ENCODE data around the gene CUTA. TPM values are rescaled to one million over a fixed set of nuclear protein-coding genes. Genes with fewer than 3 reads are reported as not detected.

The CUTA gene
- total and polyA plus RNA-seq, 2 of the 13 experiments (the other 11 are each of a cell fraction or from before 2014, with no cell fraction given) = 170 to 180 TPM

GRCh38 chr6:33425668-33426577 lies 8.0 kb upstream of the CUTA start (continued):
- TF ChIP-seq KMT2B (CRISPR knock-in tag; IDR thresholded peaks at IDR 0.05) = peak; percentile 51; the same call in 1 of the 2 replicates
- peak; percentile 66; the same call in 1 of the 2 replicates for TF ChIP-seq RARA (CRISPR knock-in tag; IDR thresholded peaks at IDR 0.05)
- no peak for TF ChIP-seq IRX3 (CRISPR knock-in tag; IDR thresholded peaks at IDR 0.05; ENCODE audit: borderline replicate concordance, low read depth)
- TF ChIP-seq, protein P1, sequence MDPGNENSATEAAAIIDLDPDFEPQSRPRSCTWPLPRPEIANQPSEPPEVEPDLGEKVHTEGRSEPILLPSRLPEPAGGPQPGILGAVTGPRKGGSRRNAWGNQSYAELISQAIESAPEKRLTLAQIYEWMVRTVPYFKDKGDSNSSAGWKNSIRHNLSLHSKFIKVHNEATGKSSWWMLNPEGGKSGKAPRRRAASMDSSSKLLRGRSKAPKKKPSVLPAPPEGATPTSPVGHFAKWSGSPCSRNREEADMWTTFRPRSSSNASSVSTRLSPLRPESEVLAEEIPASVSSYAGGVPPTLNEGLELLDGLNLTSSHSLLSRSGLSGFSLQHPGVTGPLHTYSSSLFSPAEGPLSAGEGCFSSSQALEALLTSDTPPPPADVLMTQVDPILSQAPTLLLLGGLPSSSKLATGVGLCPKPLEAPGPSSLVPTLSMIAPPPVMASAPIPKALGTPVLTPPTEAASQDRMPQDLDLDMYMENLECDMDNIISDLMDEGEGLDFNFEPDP (CRISPR knock-in tag; conservative IDR thresholded peaks at IDR 0.05) = no peak
- no peak for TF ChIP-seq SP1 (IDR thresholded peaks at IDR 0.05)
- peak; percentile 89 for TF ChIP-seq SP1 (CRISPR knock-in tag; IDR thresholded peaks at IDR 0.05)
- no peak for TF ChIP-seq NR3C1 (CRISPR knock-in tag; IDR thresholded peaks at IDR 0.05)
- no peak for TF ChIP-seq GRHL1 (CRISPR knock-in tag; conservative IDR thresholded peaks at IDR 0.05)
- TF ChIP-seq ZNF446 (CRISPR knock-in tag; IDR thresholded peaks at IDR 0.05) = no peak
- peak; percentile 21; the same call in 1 of the 2 replicates for TF ChIP-seq ZNF331 (CRISPR knock-in tag; IDR thresholded peaks at IDR 0.05)
- TF ChIP-seq ETV5 (CRISPR knock-in tag; IDR thresholded peaks at IDR 0.05; ENCODE audit: borderline replicate concordance) = peak; percentile 42; the same call in 1 of the 2 replicates
- no peak for TF ChIP-seq ATAD3A (CRISPR knock-in tag; IDR thresholded peaks at IDR 0.05)
- TF ChIP-seq HIVEP1 (CRISPR knock-in tag; IDR thresholded peaks at IDR 0.05) = no peak
- TF ChIP-seq, protein P2, sequence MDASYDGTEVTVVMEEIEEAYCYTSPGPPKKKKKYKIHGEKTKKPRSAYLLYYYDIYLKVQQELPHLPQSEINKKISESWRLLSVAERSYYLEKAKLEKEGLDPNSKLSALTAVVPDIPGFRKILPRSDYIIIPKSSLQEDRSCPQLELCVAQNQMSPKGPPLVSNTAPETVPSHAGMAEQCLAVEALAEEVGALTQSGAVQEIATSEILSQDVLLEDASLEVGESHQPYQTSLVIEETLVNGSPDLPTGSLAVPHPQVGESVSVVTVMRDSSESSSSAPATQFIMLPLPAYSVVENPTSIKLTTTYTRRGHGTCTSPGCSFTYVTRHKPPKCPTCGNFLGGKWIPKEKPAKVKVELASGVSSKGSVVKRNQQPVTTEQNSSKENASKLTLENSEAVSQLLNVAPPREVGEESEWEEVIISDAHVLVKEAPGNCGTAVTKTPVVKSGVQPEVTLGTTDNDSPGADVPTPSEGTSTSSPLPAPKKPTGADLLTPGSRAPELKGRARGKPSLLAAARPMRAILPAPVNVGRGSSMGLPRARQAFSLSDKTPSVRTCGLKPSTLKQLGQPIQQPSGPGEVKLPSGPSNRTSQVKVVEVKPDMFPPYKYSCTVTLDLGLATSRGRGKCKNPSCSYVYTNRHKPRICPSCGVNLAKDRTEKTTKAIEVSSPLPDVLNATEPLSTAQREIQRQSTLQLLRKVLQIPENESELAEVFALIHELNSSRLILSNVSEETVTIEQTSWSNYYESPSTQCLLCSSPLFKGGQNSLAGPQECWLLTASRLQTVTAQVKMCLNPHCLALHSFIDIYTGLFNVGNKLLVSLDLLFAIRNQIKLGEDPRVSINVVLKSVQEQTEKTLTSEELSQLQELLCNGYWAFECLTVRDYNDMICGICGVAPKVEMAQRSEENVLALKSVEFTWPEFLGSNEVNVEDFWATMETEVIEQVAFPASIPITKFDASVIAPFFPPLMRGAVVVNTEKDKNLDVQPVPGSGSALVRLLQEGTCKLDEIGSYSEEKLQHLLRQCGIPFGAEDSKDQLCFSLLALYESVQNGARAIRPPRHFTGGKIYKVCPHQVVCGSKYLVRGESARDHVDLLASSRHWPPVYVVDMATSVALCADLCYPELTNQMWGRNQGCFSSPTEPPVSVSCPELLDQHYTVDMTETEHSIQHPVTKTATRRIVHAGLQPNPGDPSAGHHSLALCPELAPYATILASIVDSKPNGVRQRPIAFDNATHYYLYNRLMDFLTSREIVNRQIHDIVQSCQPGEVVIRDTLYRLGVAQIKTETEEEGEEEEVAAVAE (CRISPR knock-in tag; IDR thresholded peaks at IDR 0.05; ENCODE audit: borderline replicate concordance) = peak; percentile 74; the same call in 1 of the 2 replicates
- TF ChIP-seq CBX2 (IDR thresholded peaks at IDR 0.05; ENCODE audit: low read depth, low read length) = no peak
- no peak for TF ChIP-seq CBX2 (CRISPR knock-in tag; IDR thresholded peaks at IDR 0.05; ENCODE audit: low read depth)
- TF ChIP-seq, protein P3, sequence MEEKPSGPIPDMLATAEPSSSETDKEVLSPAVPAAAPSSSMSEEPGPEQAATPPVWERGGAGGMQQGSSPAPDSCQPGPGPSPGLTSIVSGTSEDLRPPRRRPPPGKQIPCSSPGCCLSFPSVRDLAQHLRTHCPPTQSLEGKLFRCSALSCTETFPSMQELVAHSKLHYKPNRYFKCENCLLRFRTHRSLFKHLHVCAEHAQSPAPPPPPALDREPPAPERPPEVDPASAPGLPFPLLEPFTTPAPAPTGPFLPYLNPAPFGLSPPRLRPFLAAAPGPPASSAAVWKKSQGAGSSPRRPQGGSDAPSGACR (CRISPR knock-in tag; IDR thresholded peaks at IDR 0.05) = peak; percentile 82; the same call in 1 of the 2 replicates
- no peak for TF ChIP-seq STAT5B (CRISPR knock-in tag; IDR thresholded peaks at IDR 0.05)
- TF ChIP-seq HOXD1 (CRISPR knock-in tag; IDR thresholded peaks at IDR 0.05) = no peak
- TF ChIP-seq ZNF570 (CRISPR knock-in tag; IDR thresholded peaks at IDR 0.05; ENCODE audit: borderline replicate concordance) = no peak
- TF ChIP-seq ZNF792 (CRISPR knock-in tag; IDR thresholded peaks at IDR 0.05) = peak; percentile 44
- no peak for TF ChIP-seq ATF5 (CRISPR knock-in tag; IDR thresholded peaks at IDR 0.05; ENCODE audit: low read depth)

Measured in HepG2 (cell line).